ENCODE data around the gene COL4A2.

Gene COL4A2

GRCh38 chr13:110408286-110408685 is 101.2 kb downstream of the COL4A2 start:
- TF ChIP-seq POLR2AphosphoS5 (IDR thresholded peaks at IDR 0.05; ENCODE audit: borderline replicate concordance, low read depth, low read length) (no peak), FOXP2 (optimal IDR thresholded peaks at IDR 0.05; ENCODE audit: control extremely low read depth, extremely low read length, insufficient read depth) (no peak), EZH2 (IDR thresholded peaks at IDR 0.05) (no peak)
- no peak overlapping the region for H3K27ac ChIP-seq
- DNase-seq (ENCODE audit: low read depth, low spot score), result no peak
- H3K9ac ChIP-seq (ENCODE audit: insufficient read length), result no peak overlapping the region
- no peak overlapping the region for H3K4me3 ChIP-seq
- H3K9me3 ChIP-seq (ENCODE audit: low read depth, low read length), result no peaks in the 10 kb centered on the region
- H3K36me3 ChIP-seq (ENCODE audit: insufficient read depth, low read length), result no peaks in the 10 kb centered on the region

GRCh38 chr13:110409581-110409992 is 102.5 kb downstream of the COL4A2 start:
- DNase-seq (ENCODE audit: low read depth, low spot score), result no peak
- H3K4me3 ChIP-seq, result no peak overlapping the region
- no peaks in the 10 kb centered on the region for H3K9me3 ChIP-seq (ENCODE audit: low read depth, low read length)
- H3K36me3 ChIP-seq (ENCODE audit: insufficient read depth, low read length), result no peaks in the 10 kb centered on the region
- TF ChIP-seq EZH2 (IDR thresholded peaks at IDR 0.05) (no peak), FOXP2 (optimal IDR thresholded peaks at IDR 0.05; ENCODE audit: control extremely low read depth, extremely low read length, insufficient read depth) (no peak), POLR2AphosphoS5 (IDR thresholded peaks at IDR 0.05; ENCODE audit: borderline replicate concordance, low read depth, low read length) (no peak)
- H3K27ac ChIP-seq, result no peak overlapping the region
- H3K9ac ChIP-seq (ENCODE audit: insufficient read length), result no peak overlapping the region

- DNase-seq (ENCODE audit: low read depth, low spot score), result no peak
- H3K9ac ChIP-seq (ENCODE audit: insufficient read length), result no peak overlapping the region
- no peak overlapping the region for H3K4me3 ChIP-seq
- no peak for TF ChIP-seq FOXP2 (optimal IDR thresholded peaks at IDR 0.05; ENCODE audit: control extremely low read depth, extremely low read length, insufficient read depth)
- H3K36me3 ChIP-seq (ENCODE audit: insufficient read depth, low read length), result no peaks in the 10 kb centered on the region
- H3K9me3 ChIP-seq (ENCODE audit: low read depth, low read length), result no peaks in the 10 kb centered on the region
- no peak overlapping the region for H3K27ac ChIP-seq
Observed at GRCh38 chr13:110410000-110410399, 102.9 kb downstream of the COL4A2 start.

- Histone ChIP-seq H3K36me3 (ENCODE audit: insufficient read depth, low read length) (no peaks in the 10 kb centered on the region), H3K9ac (ENCODE audit: insufficient read length) (no peak overlapping the region), H3K9me3 (ENCODE audit: low read depth, low read length) (no peaks in the 10 kb centered on the region), H3K4me3 (no peak overlapping the region), H3K27ac (no peak overlapping the region)
- DNase-seq (ENCODE audit: low read depth, low spot score), result no peak
- no peak for TF ChIP-seq EZH2 (IDR thresholded peaks at IDR 0.05)
- TF ChIP-seq POLR2AphosphoS5 (IDR thresholded peaks at IDR 0.05; ENCODE audit: borderline replicate concordance, low read depth, low read length), result no peak
Observed at GRCh38 chr13:110410936-110411687, 104.0 kb downstream of the COL4A2 start.

GRCh38 chr13:110411688-110412059 is 104.6 kb downstream of the COL4A2 start:
- no peak for TF ChIP-seq FOXP2 (optimal IDR thresholded peaks at IDR 0.05; ENCODE audit: control extremely low read depth, extremely low read length, insufficient read depth)
- Histone ChIP-seq H3K9ac (ENCODE audit: insufficient read length) (no peak overlapping the region), H3K36me3 (ENCODE audit: insufficient read depth, low read length) (no peaks in the 10 kb centered on the region), H3K27ac (no peak overlapping the region), H3K9me3 (ENCODE audit: low read depth, low read length) (no peaks in the 10 kb centered on the region), H3K4me3 (no peak overlapping the region)
- no peak for DNase-seq (ENCODE audit: low read depth, low spot score)

GRCh38 chr13:110412132-110412914 is 105.2 kb downstream of the COL4A2 start:
- H3K4me3 ChIP-seq, result no peak overlapping the region
- no peak for DNase-seq (ENCODE audit: low read depth, low spot score)
- TF ChIP-seq EZH2 (IDR thresholded peaks at IDR 0.05), result no peak
- TF ChIP-seq POLR2AphosphoS5 (IDR thresholded peaks at IDR 0.05; ENCODE audit: borderline replicate concordance, low read depth, low read length), result no peak
- TF ChIP-seq FOXP2 (optimal IDR thresholded peaks at IDR 0.05; ENCODE audit: control extremely low read depth, extremely low read length, insufficient read depth), result no peak
- H3K27ac ChIP-seq, result no peak overlapping the region
- no peaks in the 10 kb centered on the region for H3K36me3 ChIP-seq (ENCODE audit: insufficient read depth, low read length)
- H3K9ac ChIP-seq (ENCODE audit: insufficient read length), result peak overlapping the region; percentile 41
- H3K9me3 ChIP-seq (ENCODE audit: low read depth, low read length), result no peaks in the 10 kb centered on the region

GRCh38 chr13:110413016-110413675 is 106.1 kb downstream of the COL4A2 start:
- DNase-seq (ENCODE audit: low read depth, low spot score), result no peak
- H3K4me3 ChIP-seq, result no peak overlapping the region
- H3K9me3 ChIP-seq (ENCODE audit: low read depth, low read length), result no peaks in the 10 kb centered on the region
- TF ChIP-seq FOXP2 (optimal IDR thresholded peaks at IDR 0.05; ENCODE audit: control extremely low read depth, extremely low read length, insufficient read depth), result no peak
- H3K9ac ChIP-seq (ENCODE audit: insufficient read length), result no peak overlapping the region
- no peak overlapping the region for H3K27ac ChIP-seq
- no peaks in the 10 kb centered on the region for H3K36me3 ChIP-seq (ENCODE audit: insufficient read depth, low read length)

- Histone ChIP-seq H3K27ac (no peak overlapping the region), H3K36me3 (ENCODE audit: insufficient read depth, low read length) (no peaks in the 10 kb centered on the region), H3K9ac (ENCODE audit: insufficient read length) (no peak overlapping the region), H3K4me3 (no peak overlapping the region), H3K9me3 (ENCODE audit: low read depth, low read length) (no peaks in the 10 kb centered on the region)
- DNase-seq (ENCODE audit: low read depth, low spot score), result no peak
- TF ChIP-seq EZH2 (IDR thresholded peaks at IDR 0.05) (no peak), POLR2AphosphoS5 (IDR thresholded peaks at IDR 0.05; ENCODE audit: borderline replicate concordance, low read depth, low read length) (no peak), FOXP2 (optimal IDR thresholded peaks at IDR 0.05; ENCODE audit: control extremely low read depth, extremely low read length, insufficient read depth) (no peak)
Observed at GRCh38 chr13:110413676-110414040, 106.6 kb downstream of the COL4A2 start.
